Neural progenitor cell (in vitro differentiated cells): Measurements from ENCODE around the gene SH3BP2.

ENCODE experiments used
- CTCF ChIP-seq: fragments of 200-600 bp; sonication (generic); IDR thresholded peaks from 2 replicates; pipeline ENCODE4 v1.5.1; 2017; ENCODE audit warnings: antibody characterized with exemption, mild to moderate bottlenecking
- EZH2phosphoT487 ChIP-seq: fragments of 200-600 bp; sonication (generic); IDR thresholded peaks from 2 replicates; pipeline ENCODE4 v1.6.1; 2017; ENCODE audit warnings: antibody characterized with exemption

GRCh38 chr4:2807571-2807970 is 14.7 kb downstream of the SH3BP2 start:
- no peak for TF ChIP-seq EZH2phosphoT487
- TF ChIP-seq CTCF, result no peak
